NCI-H2029 (cell line): ENCODE data around the gene BLOC1S4.

ENCODE experiments used
- DNase-seq: peaks from one replicate; lab custom pipeline; 2025; lab: John Stamatoyannopoulos, UW

BLOC1S4 gene

DNA sequence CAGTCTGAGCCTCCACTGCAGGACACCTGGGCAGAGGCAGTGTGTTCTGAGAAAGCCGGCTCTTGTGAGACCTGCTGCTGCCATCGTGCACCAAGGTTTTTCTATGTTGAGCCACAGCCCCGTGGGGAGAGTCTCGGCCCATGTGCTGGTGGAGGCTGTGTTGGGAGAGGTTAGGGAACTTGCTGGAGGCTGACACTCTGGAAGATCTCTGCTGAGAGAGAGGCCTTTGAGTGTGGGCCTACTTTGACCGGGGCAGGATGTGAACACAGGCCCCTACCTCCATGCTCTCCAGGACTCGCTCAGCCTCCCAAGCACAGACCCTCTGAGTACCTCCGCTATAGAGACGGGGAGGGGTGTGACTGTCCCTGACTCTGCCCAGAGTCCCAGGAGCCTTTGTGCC is 23.6 kb upstream of the BLOC1S4 start:
- DNase-seq: no peak

GRCh38 chr4:6692806-6693205 is 23.2 kb upstream of the BLOC1S4 start:
- no peak for DNase-seq

DNA sequence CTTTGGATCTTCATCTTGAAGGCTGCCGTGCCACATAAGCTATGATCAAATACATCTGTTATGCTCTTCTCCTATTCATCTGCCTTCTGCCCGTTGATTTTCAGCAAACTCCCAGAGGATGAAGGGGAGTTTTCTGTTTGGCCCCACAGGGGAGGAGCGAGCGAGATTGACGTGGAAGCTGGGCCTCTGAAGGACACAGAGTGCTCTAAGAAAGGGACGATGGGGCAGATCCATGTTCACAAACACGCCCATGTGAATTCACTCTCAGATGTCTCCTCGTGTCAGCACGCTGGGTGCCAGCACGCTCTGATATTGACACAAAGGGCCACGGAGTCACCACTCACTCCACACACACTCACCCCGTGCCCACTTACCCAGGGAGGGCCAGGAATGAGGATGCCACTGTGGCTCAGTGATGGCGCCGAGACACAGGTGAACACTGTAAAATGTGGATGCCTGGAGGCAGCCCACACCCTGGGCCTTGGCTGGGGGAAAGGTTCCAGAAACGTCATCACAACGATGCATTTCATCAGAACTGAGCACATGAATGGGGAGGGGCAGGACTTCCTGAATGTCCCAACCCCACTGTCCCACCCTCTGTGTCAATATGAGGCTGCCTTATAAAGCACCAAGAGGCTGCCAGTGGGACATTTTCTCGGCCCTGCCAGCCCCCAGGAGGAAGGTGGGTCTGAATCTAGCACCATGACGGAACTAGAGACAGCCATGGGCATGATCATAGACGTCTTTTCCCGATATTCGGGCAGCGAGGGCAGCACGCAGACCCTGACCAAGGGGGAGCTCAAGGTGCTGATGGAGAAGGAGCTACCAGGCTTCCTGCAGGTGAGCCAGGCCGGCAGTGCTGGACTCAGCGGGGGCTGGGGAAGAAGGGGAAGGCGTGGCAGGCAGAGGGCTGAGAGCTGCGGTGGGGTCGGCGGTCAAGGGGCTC is 22.5 kb upstream of the BLOC1S4 start, which contains the start of gene S100P:
TSS of gene S100P (plus strand) at position 648 of the 946 bp plus-strand sequence. CDS start at position 703, 55 bp downstream.
- DNase-seq: no peak

DNA sequence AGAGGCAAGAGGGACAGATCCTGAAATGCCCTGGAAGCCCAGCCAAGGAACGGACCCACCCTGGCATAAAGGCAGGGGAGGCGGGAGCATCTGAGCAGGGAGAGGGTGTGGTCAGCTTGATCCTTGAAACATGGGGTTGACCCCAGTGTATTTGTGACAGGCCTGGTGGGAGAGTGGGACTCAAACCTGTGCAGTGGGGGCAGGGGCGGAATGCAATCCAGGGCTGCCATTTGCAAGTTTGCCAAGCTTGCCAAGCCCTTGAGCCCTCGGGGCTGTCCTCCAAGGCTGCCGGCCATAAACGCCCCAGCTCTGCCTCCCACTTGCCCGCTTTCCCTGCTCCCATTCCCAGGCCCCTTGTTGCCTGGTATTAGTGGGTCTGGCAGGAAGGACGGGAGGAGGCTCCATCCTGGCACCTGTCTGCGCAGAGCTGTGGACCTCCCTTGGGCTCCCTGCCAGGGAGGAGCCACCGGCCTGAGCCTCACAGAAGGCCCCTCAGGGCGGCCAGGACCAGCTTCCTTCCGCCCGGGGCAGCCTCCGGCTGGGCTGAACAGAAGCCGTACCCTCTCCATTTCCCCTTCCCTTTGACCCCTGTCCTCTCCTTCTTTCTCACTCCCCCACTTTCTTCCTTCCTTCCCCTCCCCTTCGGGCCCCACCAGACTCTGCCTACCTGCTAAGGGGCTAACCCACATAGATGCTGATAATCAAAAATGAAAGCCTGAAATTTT is 21.6 kb upstream of the BLOC1S4 start:
- DNase-seq: no peak

GRCh38 chr4:6695660-6696610 is 20.0 kb upstream of the BLOC1S4 start:
- DNase-seq: no peak

DNA sequence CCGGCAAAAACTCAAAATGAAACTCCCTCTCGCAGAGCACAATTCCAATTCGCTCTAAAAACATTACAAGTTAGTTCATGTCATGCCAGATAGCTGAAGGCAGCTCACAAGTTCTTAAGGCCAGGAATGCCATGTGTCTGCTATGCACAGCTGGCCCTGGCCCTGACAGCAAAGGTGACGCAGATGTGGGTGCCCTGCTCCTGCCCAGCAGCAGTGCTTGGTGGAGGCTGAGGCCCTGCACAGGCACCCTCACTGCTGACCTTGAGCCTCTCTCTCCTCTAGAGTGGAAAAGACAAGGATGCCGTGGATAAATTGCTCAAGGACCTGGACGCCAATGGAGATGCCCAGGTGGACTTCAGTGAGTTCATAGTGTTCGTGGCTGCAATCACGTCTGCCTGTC is 19.4 kb upstream of the BLOC1S4 start:
- DNase-seq: no peak

- DNase-seq: no peak
Observed at GRCh38 chr4:6697131-6697530, 18.8 kb upstream of the BLOC1S4 start.

GRCh38 chr4:6699388-6699787 is 16.6 kb upstream of the BLOC1S4 start:
- no peak for DNase-seq

DNA sequence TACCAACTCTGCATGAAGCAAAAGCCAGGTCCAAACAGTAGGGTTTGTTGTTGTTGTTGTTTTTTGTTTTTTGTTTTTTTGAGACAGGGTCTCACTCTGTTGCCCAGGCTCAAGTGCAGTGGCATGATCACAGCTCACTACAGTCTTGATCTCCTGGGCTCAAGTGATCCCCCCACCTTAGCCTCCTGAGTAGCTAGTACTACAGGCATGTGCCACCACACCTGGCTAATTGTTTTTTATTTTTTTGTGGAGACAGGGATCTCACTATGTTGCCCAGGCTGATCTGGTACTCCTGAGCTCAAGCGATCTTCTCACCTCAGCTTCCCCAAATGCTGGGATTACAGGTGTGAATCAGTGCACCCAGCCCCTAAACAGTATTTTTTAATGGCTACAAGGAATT is 16.1 kb upstream of the BLOC1S4 start:
- no peak for DNase-seq

DNA sequence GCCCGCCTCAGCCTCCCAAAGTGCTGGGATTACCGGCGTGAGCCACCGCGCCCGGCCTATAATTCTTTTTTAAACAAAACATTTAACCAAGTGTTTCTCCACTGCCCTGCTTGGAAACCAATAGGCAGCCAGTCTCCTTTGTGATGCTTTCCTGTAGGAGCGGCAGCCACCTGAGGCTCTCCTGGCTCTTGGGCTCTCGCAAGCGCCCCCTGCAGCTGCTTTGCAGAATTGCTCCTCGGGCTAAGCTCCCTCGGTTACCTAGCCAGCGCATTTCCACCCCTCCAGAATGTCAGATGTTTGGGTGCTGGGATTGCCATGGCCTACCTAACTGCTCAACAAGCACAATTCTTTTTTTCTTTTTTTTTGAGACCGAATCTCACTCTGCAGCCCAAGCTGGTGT is 14.6 kb upstream of the BLOC1S4 start:
- DNase-seq: no peak

DNA sequence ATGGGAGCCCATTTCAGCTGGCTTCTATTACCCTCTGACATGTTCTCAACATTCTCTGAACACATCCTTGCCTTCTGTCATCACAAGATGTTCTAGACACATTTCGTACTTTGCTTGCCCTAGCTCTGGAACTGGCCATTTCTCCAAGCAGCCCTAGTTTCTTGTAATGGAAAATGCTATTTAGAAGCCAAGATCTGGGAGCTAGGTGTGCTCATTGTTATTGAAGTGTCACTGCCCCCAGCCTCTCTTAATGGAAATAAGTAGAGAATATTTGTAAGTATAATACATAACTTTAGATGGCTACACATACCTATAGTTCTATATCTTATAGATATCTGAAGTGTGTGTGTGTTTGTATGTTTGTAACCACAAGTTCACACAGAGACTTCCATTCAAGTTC is 13.2 kb upstream of the BLOC1S4 start:
- no peak for DNase-seq

DNA sequence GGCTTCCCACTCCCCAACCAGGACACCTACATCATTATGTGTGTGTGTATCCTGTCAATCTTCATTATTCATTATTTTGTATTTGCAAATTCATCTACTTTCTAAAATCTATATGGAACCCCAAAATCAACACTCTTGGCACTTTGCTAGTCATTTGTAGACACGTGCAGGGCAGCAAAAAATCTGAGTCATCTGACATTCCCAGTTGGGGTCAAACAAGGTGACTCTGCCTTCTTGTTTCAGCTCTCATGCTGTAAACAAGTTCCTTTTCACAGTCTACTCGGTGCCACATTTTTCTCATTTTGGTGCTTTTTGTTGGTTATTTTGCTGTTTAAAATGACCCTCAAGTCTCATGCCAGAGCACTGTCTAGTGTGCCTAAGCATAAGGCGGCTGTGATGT is 12.2 kb upstream of the BLOC1S4 start:
- DNase-seq: no peak

DNA sequence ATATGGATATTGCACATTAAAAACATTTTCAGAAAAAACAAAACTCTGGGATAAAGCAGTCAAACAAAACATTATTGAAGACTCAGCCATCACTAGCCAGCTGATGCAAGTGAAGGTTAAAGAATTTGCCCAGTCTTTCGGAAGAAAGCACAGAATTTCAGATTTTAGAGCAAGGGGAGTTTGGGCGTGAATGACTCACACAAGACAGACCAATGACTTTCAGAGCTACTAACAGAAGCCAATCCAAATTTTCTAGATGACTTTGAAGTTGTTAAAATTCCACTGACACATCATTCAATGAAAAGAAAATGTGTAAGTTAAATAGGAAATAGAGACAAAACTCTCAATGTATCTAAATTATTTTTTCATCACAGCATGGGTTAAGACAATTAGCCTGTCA is 10.3 kb upstream of the BLOC1S4 start:
- no peak for DNase-seq

DNA sequence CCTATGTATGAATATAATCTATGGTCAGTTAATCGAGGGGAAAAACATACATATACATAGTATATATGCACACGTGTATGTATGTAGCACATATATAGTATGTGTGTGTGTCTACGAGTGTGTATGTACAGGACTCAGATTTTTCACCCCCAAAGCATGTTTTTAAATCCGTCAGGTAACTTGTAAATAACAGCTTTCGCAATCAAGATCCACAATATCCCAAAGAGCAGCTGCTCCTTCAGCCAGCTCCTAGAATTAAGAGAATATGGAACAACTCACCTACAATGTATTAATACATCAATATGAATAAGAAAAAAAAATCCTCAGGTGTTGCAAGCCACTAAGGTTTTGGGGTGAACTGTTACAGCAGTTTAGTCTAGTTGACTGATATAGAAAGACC is 9.8 kb upstream of the BLOC1S4 start:
- DNase-seq: no peak

DNA sequence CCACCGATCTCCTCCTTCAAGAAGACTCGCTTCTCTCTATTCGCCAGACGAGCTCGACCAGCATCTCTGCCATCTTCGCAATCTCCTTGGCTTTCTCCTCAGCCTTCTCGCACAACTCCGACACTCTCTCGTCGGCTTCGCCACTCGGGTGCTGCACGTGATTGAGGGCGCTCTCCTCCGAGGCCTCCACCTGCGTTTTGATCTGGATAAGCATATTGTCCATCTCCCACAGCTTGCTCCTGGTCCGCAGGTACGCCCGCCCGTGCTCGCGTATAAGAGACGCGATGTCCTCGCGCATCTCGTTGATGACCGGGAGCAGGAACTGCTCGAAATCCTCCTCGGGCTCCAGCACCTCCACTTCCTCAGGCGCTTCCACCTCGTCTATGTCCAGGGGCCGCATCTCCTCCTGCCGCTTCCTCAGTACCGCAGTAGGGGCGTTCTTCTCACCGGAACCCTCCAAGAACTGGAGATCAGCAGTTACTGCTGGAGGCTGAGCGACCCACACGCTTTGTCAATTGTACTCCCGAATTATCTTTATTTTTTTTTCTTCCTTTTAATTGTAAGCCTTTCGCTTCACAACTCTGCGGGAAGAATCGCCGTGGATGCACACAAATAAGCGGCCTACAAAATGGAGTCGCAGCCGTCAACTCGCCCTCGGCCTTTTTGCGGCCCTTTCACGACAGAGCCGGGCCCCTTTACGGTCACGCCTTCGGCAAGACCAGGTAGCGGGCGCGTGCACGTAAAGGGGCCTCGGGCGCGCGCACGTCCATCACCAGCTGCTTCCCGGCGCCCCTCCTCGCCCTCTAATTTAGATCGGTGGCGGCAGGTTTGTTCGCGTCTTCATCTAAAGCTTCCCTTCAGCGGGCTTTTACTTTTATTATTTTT is 6.5 kb upstream of the BLOC1S4 start, which contains the start of gene MRFAP1L1:
TSS of gene MRFAP1L1 (minus strand) at position 636 of the 885 bp plus-strand sequence. CDS start at position 400, 236 bp downstream.
- DNase-seq: peak; percentile 91

- no peak for DNase-seq
Observed at GRCh38 chr4:6710282-6710681, 5.7 kb upstream of the BLOC1S4 start.

- DNase-seq: no peak
Observed at GRCh38 chr4:6710996-6711395, 5.0 kb upstream of the BLOC1S4 start.

GRCh38 chr4:6714954-6715353 is 1.0 kb upstream of the BLOC1S4 start:
- DNase-seq: no peak

- DNase-seq: no peak
Observed at GRCh38 chr4:6715704-6716017, 313 bp upstream of the BLOC1S4 start.

- no peak for DNase-seq
Observed at GRCh38 chr4:6716958-6717655, 1.1 kb downstream of the BLOC1S4 start.
